HG03196 (cell line): ENCODE data around the gene LUC7L.
"Not testable (repeated sequence)": the region's sequence is repeated elsewhere in the genome, so short reads cannot be mapped to it uniquely, and the experiment has no call there.

Experiments used
- ATAC-seq: cut with Tn5 transposase; IDR thresholded peaks from one replicate; pipeline ENCODE4 v1.9.1; 2021; ENCODE audit not compliant: unreplicated experiment

Gene LUC7L

GRCh38 chr16:230351-230750 is 1.1 kb upstream of the LUC7L start:
- ATAC-seq: not testable (repeated sequence)

DNA sequence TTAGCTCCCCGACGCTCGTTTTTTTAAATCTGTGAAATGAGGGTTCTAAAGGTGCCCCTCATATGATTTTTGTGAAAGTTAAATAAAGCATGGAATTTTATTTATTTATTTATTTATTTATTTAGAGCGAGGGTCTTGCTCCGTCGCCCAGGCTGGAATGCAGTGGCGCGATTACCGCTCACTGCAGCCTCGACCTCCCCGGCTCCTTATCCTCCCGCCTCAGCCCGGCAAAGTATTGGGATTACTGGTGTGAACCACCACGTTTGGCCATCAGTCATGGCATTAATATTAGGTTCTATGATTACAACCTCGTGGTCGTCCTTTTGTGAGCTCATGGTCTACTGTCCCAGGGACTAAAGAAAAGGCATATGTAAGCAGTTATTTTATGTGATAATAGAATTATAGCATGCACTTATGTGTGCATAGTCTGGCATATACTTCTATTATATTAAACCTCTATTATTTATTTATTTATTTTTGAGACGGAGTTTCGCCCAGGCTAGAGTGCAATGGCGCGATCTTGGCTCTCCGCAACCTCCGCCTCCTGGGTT is 557 bp upstream of the LUC7L start:
- no peak for ATAC-seq

GRCh38 chr16:228151-228851 is 948 bp downstream of the LUC7L start:
- peak; percentile 6 for ATAC-seq

DNA sequence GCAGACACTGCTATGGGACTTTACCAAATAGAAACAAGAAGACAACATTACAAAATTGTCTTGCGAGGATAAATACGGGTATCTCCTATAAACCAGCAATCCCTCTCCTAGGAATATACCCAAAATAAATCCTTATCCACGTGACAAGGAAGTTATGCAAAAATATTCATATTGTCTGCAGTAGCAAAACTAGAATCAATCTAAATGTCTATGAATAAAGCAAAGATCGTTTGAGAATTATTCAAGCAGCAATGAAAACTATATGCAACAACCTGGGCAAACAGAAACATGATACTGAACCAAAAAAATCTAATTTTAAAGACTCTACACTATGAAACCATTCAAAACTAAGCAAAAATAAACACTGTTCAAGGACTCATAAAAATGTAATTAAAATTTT is 9.2 kb downstream of the LUC7L start:
- ATAC-seq: no peak

GRCh38 chr16:212999-213398 is 16.2 kb downstream of the LUC7L start:
- ATAC-seq: no peak

GRCh38 chr16:211631-212180 is 17.5 kb downstream of the LUC7L start:
- not testable (repeated sequence) for ATAC-seq

DNA sequence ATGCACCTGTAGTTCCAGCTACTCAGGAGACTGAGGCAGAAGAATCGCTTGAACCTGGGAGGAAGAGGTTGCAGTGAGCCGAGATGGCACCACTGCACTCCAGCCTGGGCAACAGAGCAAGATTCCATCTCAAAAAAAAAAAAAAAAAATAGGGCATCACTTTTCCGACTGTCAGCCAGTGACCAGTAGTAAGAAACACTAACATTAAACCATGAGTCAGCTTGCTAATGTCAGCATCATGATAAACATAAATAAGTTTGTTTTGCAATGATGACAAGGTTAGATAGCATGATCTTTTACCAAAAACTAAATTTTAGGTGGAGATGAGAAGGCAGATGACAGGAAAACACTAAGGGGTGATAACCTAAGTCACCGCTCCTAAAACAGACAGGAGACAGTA is 19.9 kb downstream of the LUC7L start:
- ATAC-seq: not testable (repeated sequence)

DNA sequence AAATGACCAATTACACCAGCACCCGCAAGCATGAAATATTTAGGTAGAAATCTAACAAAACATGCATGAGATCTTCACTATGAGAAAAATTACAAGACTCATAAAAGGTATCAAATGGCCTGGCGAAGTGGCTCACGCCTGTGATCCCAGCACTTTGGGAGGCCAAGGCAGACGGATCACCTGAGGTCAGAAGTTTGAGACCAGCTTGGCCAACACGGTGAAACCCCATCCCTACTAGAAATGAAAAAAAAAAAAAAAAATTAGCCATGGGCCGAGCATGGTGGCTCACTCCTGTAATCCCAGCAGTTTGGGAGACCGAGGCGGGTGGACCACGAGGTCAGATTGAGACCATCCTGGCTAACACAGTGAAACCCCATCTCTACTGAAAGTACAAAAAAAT is 25.2 kb downstream of the LUC7L start:
- not testable (repeated sequence) for ATAC-seq

DNA sequence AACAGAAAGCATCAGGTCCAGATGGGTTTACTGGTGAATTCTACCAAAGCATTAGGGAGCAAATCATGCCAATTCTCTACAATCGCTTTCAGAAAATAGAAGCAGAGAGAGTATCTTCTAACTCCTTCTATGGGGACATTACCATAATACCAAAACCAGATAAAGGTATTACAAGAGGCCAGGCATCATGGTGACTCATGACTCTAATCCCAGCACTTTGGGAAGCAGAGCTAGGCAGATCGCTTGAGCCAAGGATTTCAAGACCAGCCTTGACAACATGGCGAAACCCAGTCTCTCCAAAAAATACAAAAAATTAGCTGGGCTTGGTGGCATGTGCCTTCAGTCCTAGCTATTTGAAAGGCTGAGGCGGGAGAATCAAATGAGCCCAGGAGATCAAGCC is 26.0 kb downstream of the LUC7L start:
- ATAC-seq: no peak

GRCh38 chr16:200388-200787 is 28.9 kb downstream of the LUC7L start:
- ATAC-seq: no peak

- no peak for ATAC-seq
Measured at GRCh38 chr16:194516-194915, 34.7 kb downstream of the LUC7L start.

GRCh38 chr16:193441-193840 is 35.8 kb downstream of the LUC7L start:
- no peak for ATAC-seq

GRCh38 chr16:192686-193085 is 36.6 kb downstream of the LUC7L start:
- ATAC-seq: no peak

- ATAC-seq: no peak
Measured at GRCh38 chr16:191831-192230, 37.4 kb downstream of the LUC7L start.

GRCh38 chr16:189604-190186 is 39.6 kb downstream of the LUC7L start:
- ATAC-seq: no peak

- no peak for ATAC-seq
Measured at GRCh38 chr16:188674-189073, 40.6 kb downstream of the LUC7L start.

DNA sequence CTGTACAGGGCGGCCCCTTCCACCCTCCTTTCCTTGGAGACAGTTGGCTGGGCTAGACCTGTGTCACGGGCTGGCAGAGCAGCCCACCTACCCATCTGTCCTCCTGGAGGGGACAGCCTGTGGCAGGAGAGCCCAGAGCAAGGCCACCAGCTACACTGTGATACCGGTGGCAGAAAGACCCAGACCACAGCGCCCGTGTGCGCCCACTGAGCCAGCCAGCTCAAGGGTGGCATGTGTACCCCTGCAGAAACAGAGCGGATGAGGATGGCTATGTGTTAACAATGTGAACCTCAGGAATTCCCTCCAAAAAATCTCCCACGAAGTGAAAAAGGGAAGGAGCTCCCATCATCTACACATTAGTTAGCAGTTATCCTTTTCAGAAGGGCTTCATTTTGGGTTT is 41.9 kb downstream of the LUC7L start:
- no peak for ATAC-seq

DNA sequence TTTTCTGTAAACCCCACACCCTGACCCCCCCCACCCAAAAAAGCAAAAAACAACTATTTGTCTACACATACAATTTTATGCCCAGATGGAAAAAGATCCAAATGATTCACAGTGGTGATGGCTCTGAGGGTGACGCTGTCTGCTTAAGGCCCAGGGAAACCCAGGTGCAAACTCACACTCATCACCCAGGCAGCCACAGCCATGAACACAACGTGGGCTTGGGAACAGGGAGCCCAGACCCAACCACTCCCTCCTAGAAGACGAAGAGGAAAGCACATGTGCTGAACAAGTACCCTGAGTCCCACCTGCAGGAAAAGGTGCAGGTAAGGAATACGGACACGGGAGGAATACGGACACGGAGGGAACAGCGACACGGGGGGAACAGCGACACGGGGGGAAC is 43.6 kb downstream of the LUC7L start:
- ATAC-seq: no peak

DNA sequence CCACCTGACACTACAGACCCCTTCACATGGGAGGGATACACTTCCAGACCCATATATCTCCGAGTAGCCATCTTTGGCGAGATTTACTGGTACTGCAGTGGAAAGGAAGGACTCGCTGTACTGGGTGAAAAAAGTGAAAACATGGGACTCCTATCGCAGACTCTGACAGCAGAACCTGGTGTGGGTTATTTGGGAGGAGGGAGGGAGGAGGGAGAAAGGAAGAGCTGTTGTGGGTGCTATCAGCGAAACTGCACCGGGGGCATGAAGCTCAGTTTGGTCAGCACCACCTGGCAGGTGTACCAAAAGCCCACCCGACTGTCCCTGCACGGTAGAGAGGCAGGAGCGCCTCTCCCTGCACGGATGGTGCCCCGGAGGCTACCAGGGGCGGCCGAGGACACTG is 44.0 kb downstream of the LUC7L start:
- ATAC-seq: no peak

- ATAC-seq: no peak
Measured at GRCh38 chr16:183005-183404, 46.2 kb downstream of the LUC7L start.

- ATAC-seq: no peak
Measured at GRCh38 chr16:181565-182021, 47.7 kb downstream of the LUC7L start.
